T-helper 22 cell (primary cell): ENCODE data around the gene FAM227A.
A peak's percentile ranks its signal among the peaks of the same experiment; 100 is the strongest.
"Not testable (repeated sequence)": the region's sequence is repeated elsewhere in the genome, so short reads cannot be mapped to it uniquely, and the experiment has no call there.

Experiments
- DNase-seq: peaks from one replicate; pipeline ENCODE4 v3.0.0-alpha.2; 2020; ENCODE audit warnings: low read depth

The FAM227A gene

DNA sequence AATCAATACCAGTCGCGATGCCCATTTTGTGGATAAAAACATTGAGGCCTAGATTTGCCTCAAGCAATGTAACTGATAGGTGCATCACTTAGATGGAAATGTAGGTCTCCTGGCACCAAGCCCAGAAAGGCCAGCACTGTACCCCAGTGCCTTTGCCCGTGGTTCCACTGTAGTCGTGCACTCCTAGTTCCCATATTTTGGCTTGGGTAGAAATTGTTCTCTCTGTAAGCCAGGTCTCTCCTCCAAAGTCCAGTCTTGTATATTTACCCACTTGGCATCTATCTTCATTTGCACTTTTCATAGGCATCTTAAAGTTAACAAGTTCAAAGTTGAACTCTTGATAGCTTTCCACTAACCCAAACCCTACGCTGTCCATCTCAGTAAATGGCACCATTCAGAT lies 44.6 kb downstream of the FAM227A start:
- DNase-seq: no peak

DNA sequence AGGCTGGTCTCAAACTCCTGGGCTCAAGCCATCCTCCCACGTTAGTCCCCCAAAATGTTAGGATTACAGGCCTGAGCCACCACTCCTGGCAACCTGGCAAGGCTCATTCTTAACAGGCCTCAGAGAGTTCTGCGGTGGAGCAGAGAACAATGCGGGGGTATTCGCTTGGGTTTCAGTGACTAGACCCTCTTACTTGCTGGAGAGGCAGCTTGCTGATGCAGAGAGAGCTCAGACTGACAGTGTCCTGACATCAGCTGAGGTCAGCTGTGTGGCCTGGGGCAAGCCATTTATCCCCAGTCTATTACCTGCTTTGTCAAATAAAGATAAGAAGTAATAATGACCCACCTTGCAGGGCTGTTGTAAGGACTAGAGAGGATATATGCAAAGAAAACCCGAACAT lies 46.0 kb downstream of the FAM227A start:
- DNase-seq: no peak

- DNase-seq: no peak
Measured at GRCh38 chr22:38608992-38609750, 47.0 kb downstream of the FAM227A start.

GRCh38 chr22:38607680-38608079 lies 48.5 kb downstream of the FAM227A start:
- no peak for DNase-seq

DNA sequence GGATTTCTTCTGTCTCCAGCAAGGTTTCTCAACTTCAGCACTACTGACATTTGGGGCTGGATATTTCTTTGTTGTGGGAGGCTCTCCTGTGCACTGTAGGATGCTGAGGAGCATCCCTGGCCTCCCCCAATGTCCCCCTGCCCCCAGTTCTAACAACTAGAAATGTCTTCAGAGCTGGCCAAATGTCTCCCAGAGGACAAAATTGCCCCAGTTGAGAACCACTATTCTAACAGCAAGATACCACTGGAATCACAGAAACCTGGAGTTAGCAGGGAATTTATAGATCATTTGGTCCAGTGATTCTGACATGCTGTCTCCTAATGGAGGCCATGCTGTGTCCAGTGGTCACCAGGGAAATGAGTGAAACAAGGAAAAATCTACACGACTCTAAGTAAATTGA lies 54.0 kb downstream of the FAM227A start:
- no peak for DNase-seq

- no peak for DNase-seq
Measured at GRCh38 chr22:38601221-38601764, 54.9 kb downstream of the FAM227A start.

- DNase-seq: no peak
Measured at GRCh38 chr22:38599466-38599865, 56.7 kb downstream of the FAM227A start.

DNA sequence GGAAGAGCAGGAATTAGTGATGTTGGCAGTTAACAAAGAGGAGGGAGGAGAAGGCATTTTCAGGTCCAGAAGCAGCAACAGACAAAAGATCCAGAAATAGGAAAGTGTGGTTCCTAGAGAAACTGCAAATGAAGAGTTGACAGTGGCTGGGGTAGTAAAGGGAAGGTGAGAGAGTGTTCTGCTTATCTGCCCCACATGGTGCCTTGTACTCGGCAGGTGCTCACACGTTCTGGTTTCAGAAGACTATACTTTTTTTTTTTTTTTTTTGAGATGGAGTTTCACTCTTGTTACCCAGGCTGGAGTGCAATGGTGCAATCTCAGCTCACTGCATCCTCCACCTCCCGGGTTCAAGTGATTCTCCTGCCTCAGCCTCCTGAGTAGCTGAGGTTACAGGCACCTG lies 73.3 kb downstream of the FAM227A start:
- DNase-seq: not testable (repeated sequence)

DNA sequence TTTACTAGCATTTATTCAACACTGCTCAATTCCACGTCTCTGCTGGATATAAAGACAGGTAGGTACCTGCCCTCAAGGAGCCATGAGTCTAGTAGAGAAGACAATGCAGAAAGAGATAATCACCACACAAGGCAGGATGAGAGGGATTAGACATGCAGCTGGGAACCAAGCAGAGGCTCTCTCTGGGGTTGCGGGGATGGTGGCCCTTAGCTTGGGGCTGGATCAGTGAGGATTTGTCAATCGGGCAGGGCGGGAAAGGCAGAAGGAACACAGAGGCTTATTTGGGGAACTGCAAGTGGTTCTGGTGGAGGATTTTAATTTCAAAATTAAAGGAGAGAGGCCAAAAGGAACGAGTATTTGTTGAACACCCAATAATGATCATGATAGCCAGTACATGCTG lies 77.7 kb downstream of the FAM227A start:
- no peak for DNase-seq

DNA sequence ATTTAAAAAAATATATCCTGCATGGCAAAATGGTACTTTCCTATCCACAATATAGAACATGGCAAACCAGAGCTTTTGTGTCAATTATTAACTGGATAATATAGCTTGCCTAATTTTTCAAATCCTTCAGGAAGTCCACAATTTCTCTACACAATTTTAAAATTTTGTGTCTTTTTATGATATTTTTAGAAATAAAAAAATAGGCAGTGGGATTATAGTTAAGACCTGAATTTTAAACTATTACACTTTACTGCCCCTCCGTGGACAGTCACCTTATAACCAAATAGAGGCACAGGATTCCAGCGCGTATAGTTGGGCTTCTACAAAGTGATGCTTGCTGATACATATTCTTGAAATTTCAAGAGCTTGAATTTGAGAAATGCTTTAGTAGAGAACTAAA lies 84.1 kb downstream of the FAM227A start:
- DNase-seq: no peak

- DNase-seq: no peak
Measured at GRCh38 chr22:38570779-38571364, 85.3 kb downstream of the FAM227A start.

DNA sequence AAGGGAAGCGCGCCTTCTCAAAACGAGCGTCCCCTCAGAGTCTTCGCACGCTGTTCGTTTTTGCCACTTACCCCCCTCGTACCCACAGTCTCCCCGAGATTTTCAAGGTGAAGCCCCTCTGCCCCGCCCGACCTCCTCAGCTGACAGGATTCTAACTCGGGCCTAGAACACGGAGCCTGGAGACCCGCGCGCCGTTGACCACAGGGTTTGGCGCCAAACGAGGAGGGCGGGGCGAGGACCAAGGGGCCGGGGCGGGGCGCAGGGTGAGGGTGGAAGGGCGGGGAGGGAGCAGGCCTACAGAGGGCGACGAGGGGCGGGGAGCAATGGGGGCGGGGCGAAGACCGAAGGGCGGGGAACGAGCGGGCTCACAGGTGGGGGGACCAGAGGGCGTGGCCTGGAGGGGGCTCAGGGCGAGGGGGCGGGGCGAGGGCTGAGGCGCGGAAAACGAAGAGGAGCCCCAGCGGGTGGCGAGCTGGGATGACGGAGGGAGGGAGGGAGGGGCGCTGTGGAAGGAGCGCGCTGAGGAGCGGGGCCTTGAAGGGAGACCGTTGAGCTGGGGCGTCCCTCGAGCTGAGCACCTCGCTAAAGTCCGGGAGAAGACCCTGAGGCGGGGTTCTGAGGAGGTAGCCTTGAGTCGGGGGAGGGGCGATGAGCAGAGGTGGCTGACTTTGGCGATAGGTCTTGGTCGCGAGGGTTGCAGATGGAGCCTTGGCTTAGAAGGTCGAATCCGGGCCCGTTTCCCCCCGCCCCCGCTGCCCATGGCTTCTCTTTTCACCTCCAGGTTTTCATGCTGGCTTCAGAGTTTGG lies 86.0 kb downstream of the FAM227A start, which contains the start of gene DMC1:
DMC1 (minus strand) TSS at position 212 of the 807 bp plus-strand sequence. CDS start 1,927 bp downstream, outside the sequence.
- DNase-seq: peak; percentile 97

GRCh38 chr22:38569181-38569971 lies 86.8 kb downstream of the FAM227A start:
- DNase-seq: no peak

- no peak for DNase-seq
Measured at GRCh38 chr22:38567531-38568285, 88.5 kb downstream of the FAM227A start.

- DNase-seq: no peak
Measured at GRCh38 chr22:38566726-38567504, 89.3 kb downstream of the FAM227A start.

- DNase-seq: no peak
Measured at GRCh38 chr22:38565441-38565840, 90.8 kb downstream of the FAM227A start.

- no peak for DNase-seq
Measured at GRCh38 chr22:38564669-38565068, 91.5 kb downstream of the FAM227A start.

DNA sequence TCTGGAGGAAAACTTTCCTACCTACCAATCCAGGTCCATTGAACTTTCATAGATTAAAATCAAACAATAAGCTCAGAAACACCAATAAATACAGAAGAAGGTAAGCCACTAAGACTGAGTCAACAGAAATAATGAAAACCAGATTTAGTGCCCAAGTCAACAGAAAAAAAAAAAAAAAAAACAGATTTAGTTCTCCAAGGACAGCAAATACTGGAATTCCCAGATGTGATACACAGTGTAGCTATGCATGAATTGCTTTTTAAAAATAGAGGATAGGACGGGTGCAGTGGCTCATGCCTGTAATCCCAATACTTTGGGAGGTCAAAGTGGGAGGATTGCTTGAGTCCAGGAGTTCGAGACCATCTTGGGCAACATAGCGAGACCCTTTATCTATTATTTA lies 101.9 kb downstream of the FAM227A start:
- no peak for DNase-seq

DNA sequence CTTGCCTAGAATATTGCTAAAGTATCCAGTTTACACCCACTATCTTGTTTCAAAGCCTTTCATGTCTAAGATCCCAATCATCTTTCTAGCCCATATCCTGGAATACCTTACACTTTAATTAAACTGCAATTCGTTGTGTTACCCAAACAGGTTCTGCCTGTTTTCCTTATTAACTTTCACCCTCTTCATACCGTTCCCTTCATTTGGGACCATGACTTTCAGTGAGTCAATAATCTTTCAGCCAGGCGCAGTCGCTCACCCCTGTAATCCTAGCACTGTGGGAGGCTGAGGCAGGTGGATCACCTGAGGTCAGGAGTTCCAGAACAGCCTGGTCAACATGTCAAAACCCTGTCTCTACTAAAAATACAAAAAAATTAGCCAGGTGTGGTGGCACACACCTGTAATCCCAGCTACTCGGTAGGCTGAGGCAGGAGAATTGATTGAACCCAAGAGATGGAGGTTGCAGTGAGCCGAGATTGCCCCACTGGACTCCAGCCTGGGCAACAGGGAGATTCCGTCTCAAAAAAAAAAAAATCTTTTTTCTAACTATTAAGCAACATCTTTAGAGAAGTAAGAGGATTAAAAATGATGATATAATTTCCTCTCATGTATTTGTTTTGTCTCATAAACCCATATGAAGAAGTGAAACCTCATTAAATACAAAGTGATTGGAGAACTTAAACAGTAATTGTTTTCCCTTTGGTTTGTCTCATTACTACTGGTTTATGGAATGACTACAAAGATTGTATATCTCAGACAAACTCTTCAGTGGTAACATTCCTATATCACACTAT lies 106.9 kb downstream of the FAM227A start:
- no peak for DNase-seq
